K562 (cell line): ENCODE data around the gene SMCO4. TPM values are rescaled to one million over a fixed set of nuclear protein-coding genes. Genes with fewer than 3 reads are reported as not detected.
A peak's percentile ranks its signal among the peaks of the same experiment; 100 is the strongest.

Source experiments
- CCNT2 ChIP-seq: IDR thresholded peaks from 2 replicates; pipeline ENCODE4 v1.6.1; 2011; ENCODE audit warnings: borderline replicate concordance, low read depth, mild to moderate bottlenecking, moderate library complexity, mixed read lengths, low read length; ENCODE audit not compliant: insufficient read length; ENCODE audit errors: extremely low read depth
- ELK1 ChIP-seq: sonication (generic); formaldehyde crosslinking; IDR thresholded peaks from 2 replicates; pipeline ENCODE4 v1.8.1; 2022; ENCODE audit warnings: missing genetic modification reagents
- FOS ChIP-seq: IDR thresholded peaks from 3 replicates; pipeline ENCODE4 v1.6.1; 2011; ENCODE audit not compliant: insufficient read length; ENCODE audit errors: extremely low read depth
- GATA2 ChIP-seq: sonication (generic); formaldehyde crosslinking; IDR thresholded peaks from 2 replicates; pipeline ENCODE4 v1.4.0; 2020; ENCODE audit warnings: mild to moderate bottlenecking, missing genetic modification reagents
- HNRNPL ChIP-seq: fragments of 200-400 bp; formaldehyde crosslinking; IDR thresholded peaks from 2 replicates; pipeline ENCODE4 v1.6.1; 2017; ENCODE audit warnings: low read depth, mild to moderate bottlenecking, low read length
- HSF4 ChIP-seq: fragments of 250-450 bp; sonication (Bioruptor Pico); IDR thresholded peaks from 2 replicates; pipeline ENCODE4 v2.1.2; 2022; ENCODE audit warnings: mild to moderate bottlenecking, moderate library complexity, borderline replicate concordance
- JUNB ChIP-seq: fragments of 450-650 bp; formaldehyde crosslinking; conservative IDR thresholded peaks from 2 replicates; pipeline ENCODE4 v1.4.0; 2020; ENCODE audit warnings: mild to moderate bottlenecking
- LARP7 ChIP-seq: fragments of 450-650 bp; IDR thresholded peaks from 2 replicates; pipeline ENCODE4 v1.6.1; 2016
- MAFG ChIP-seq: fragments of 450-650 bp; conservative IDR thresholded peaks from 2 replicates; pipeline ENCODE4 v1.6.1; 2016; ENCODE audit warnings: missing genetic modification characterization, missing compliant biosample characterization
- MBD1 ChIP-seq: fragments of 250-450 bp; sonication (Bioruptor Pico); IDR thresholded peaks from 2 replicates; pipeline ENCODE4 v1.8.0; 2022; ENCODE audit warnings: inconsistent platforms
- NR3C1 ChIP-seq: sonication (generic); formaldehyde crosslinking; IDR thresholded peaks from 2 replicates; pipeline ENCODE4 v1.8.1; 2022; ENCODE audit warnings: missing genetic modification reagents
- RB1 ChIP-seq: fragments of 450-650 bp; IDR thresholded peaks from 2 replicates; pipeline ENCODE4 v1.6.1; 2017; ENCODE audit warnings: low read depth, mild to moderate bottlenecking
- RBM15 ChIP-seq: fragments of 200-400 bp; formaldehyde crosslinking; IDR thresholded peaks from 2 replicates; pipeline ENCODE4 v1.6.1; 2018; ENCODE audit warnings: mild to moderate bottlenecking, low read length, moderate library complexity; ENCODE audit not compliant: insufficient read depth
- STAT5A ChIP-seq: IDR thresholded peaks from 2 replicates; pipeline ENCODE4 v1.6.1; 2012; ENCODE audit warnings: low read length, inconsistent platforms, borderline replicate concordance
- TCFL5 ChIP-seq: fragments of 250-450 bp; sonication (Bioruptor Pico); conservative IDR thresholded peaks from 2 replicates; pipeline ENCODE4 v1.6.1; 2021; ENCODE audit warnings: mild to moderate bottlenecking, moderate library complexity, matching md5 sums
- TOE1 ChIP-seq, 2 experiments: fragments of 450-650 bp in 1 of 2; sonication (generic) in 1 of 2; formaldehyde crosslinking in 1 of 2; IDR thresholded peaks; 2 replicates each; pipeline versions ENCODE4 v1.7.1 to v1.8.0; 2016 to 2022; ENCODE audit warnings: borderline replicate concordance in 2 of 2, mild to moderate bottlenecking in 2 of 2, antibody characterized with exemption in 1 of 2, inconsistent platforms in 1 of 2, low read depth in 1 of 2, missing genetic modification reagents in 1 of 2, moderate library complexity in 1 of 2
- TSHZ1 ChIP-seq: fragments of 250-450 bp; sonication (Bioruptor Pico); IDR thresholded peaks from 2 replicates; pipeline ENCODE4 v1.4.0; 2020; ENCODE audit warnings: mild to moderate bottlenecking, moderate library complexity
- ZBTB26 ChIP-seq: fragments of 450-650 bp; formaldehyde crosslinking; IDR thresholded peaks from 2 replicates; pipeline ENCODE4 v1.4.0; 2022; ENCODE audit warnings: missing genetic modification characterization
- ZNF124 ChIP-seq: sonication (generic); formaldehyde crosslinking; IDR thresholded peaks from 2 replicates; pipeline ENCODE4 v1.8.1; 2022; ENCODE audit warnings: missing genetic modification reagents
- ZNF347 ChIP-seq: fragments of 450-650 bp; formaldehyde crosslinking; IDR thresholded peaks from 2 replicates; pipeline ENCODE4 v1.4.0; 2020; ENCODE audit warnings: low read depth, mild to moderate bottlenecking, moderate library complexity
- ZNF584 ChIP-seq: fragments of 200-800 bp; sonication (Bioruptor generic); IDR thresholded peaks from 2 replicates; pipeline ENCODE4 v1.6.1; 2016; ENCODE audit warnings: low read depth, mild to moderate bottlenecking, missing genetic modification characterization, missing compliant biosample characterization
- polyA plus RNA-seq, 8 experiments: library from polyadenylated mRNA; depleted of rRNA in 4 of 8; stranded (reverse) in 5 of 8; unstranded in 3 of 8; fragments of >200 nt; fragmentation: Nextera tagmentation in 2 of 8; fragmentation: Illumina TruSeq in 1 of 8; extraction: Ambion mirVana in 2 of 8; extraction: Trizol in 1 of 8; gene quantifications; 2 replicates each; pipeline versions ENCODE4 v1.2.1 to v1.2.3, GENCODE V29; 2011 to 2014; ENCODE audit warnings: inconsistent platforms in 1 of 8, missing spikeins in 1 of 8
- total RNA-seq, 7 experiments: library from RNA; depleted of rRNA in 6 of 7; stranded (reverse); fragments of >200 nt in 6 of 7; fragmentation: Illumina TruSeq in 2 of 7; extraction: Trizol in 2 of 7; gene quantifications; 2 replicates each; pipeline versions ENCODE4 v1.2.1 to v1.2.3, GENCODE V29; 2011 to 2021; ENCODE audit warnings: low replicate concordance in 1 of 7

Gene SMCO4
- total and polyA plus RNA-seq, 9 of the 15 experiments (the other 6 are each of a cell fraction or from before 2014, with no cell fraction given): 1.8 to 27.8 (median 15.3) TPM

GRCh38 chr11:93543292-93543977 is at the start of gene SMCO4 (continued):
- TF ChIP-seq STAT5A (no peak), MBD1 (no peak; the same call in 1 of the 2 replicates), HNRNPL (no peak), ZNF584 (CRISPR knock-in tag) (no peak), TOE1 (IDR thresholded peaks at IDR 0.05; ENCODE audit: borderline replicate concordance) (peak; percentile 38; the same call in 1 of the 2 replicates), TOE1 (CRISPR knock-in tag; IDR thresholded peaks at IDR 0.05; ENCODE audit: borderline replicate concordance, low read depth) (no peak), RB1 (peak; percentile 98), ZBTB26 (CRISPR knock-in tag) (no peak), RBM15 (no peak), MAFG (tag) (no peak), HSF4 (CRISPR knock-in tag) (no peak), LARP7 (no peak), FOS (no peak), NR3C1 (CRISPR knock-in tag) (no peak; the same call in 1 of the 2 replicates), GATA2 (CRISPR knock-in tag) (no peak), ZNF347 (CRISPR knock-in tag) (no peak), ELK1 (no peak), ZNF124 (CRISPR knock-in tag) (no peak), TCFL5 (no peak), TSHZ1 (CRISPR knock-in tag) (no peak), JUNB (CRISPR knock-in tag) (no peak), CCNT2 (peak; percentile 70)
